HCT116 (cell line): ENCODE data around the gene CCDC9B. TPM values are rescaled to one million over a fixed set of nuclear protein-coding genes. Genes with fewer than 3 reads are reported as not detected.
A peak's percentile ranks its signal among the peaks of the same experiment; 100 is the strongest.

Experiments
- ATAC-seq: fragments of 200-7000 bp; cut with Tn5 transposase; 2 replicates; pipeline ENCODE4 v1.9.1; 2020; ENCODE audit warnings: mild to moderate bottlenecking, moderate library complexity
- BruUV-seq: library from RNA; stranded (reverse); fragments of 400-500 nt; replicated peaks from 2 replicates; lab custom pipeline; 2021; lab: Mats Ljungman, UMichigan
- CTCF ChIA-PET: fragments of 300-600 bp; sonication (Branson Sonifier 250); formaldehyde crosslinking; loops from one replicate; lab custom pipeline; 2021; ENCODE audit warnings: antibody characterized with exemption; lab: Charles Lee
- POLR2A ChIA-PET: fragments of 300-600, 350-600 bp; sonication (Branson Sonifier 250); formaldehyde crosslinking; loops from one replicate; lab custom pipeline; 2021; ENCODE audit warnings: antibody characterized with exemption; lab: Charles Lee
- RAD21 ChIA-PET, 2 experiments: fragments of 300-600 bp; sonication (Branson Sonifier 250); formaldehyde crosslinking; loops; one replicate each; lab custom pipeline; 2023; ENCODE audit warnings: low total read pairs in 2 of 2; ENCODE audit not compliant: uncharacterized antibody in 2 of 2, unreplicated experiment in 2 of 2, low non-redundant PET in 1 of 2; lab: Charles Lee
- DNase-seq: peaks from one replicate; pipeline ENCODE4 v3.0.0-alpha.2; 2010; ENCODE audit warnings: low read depth, low spot score
- H2AFZ ChIP-seq: fragments of 200-600 bp; shearing (Covaris generic), sonication (generic); 2 replicates; pipeline ENCODE4 v1.6.1; 2017; ENCODE audit warnings: low read depth, mixed run types, mixed read lengths, antibody characterized with exemption, low read length; ENCODE audit not compliant: poor library complexity, severe bottlenecking
- H3K27ac ChIP-seq: 2 replicates; pipeline ENCODE4 v1.5.1; 2012; ENCODE audit warnings: low read depth, low read length
- H3K27me3 ChIP-seq: fragments of 200-600 bp; sonication (generic); 2 replicates; pipeline ENCODE4 v1.6.1; 2016; ENCODE audit warnings: mixed run types, low read length, mixed read lengths; ENCODE audit not compliant: insufficient read depth
- H3K36me3 ChIP-seq, 2 experiments: fragments of 200-500 bp in 1 of 2; fragments of 200-600 bp in 1 of 2; sonication (Bioruptor generic) in 1 of 2; sonication (generic) in 1 of 2; 2 replicates each; pipeline versions ENCODE4 v1.5.1 to v1.6.1; 2014 to 2016; ENCODE audit warnings: low read length in 2 of 2, inconsistent platforms in 1 of 2, mixed read lengths in 1 of 2, mixed run types in 1 of 2; ENCODE audit not compliant: insufficient read depth in 2 of 2, control insufficient read depth in 1 of 2
- H3K4me1 ChIP-seq, 2 experiments: fragments of 200-600 bp in 1 of 2; sonication (generic) in 1 of 2; 2 replicates each; pipeline versions ENCODE4 v1.5.1 to v1.6.1; 2012 to 2017; ENCODE audit warnings: low read length in 2 of 2, inconsistent platforms in 1 of 2, mild to moderate bottlenecking in 1 of 2, mixed read lengths in 1 of 2, mixed run types in 1 of 2, moderate library complexity in 1 of 2; ENCODE audit not compliant: insufficient read depth in 2 of 2, control insufficient read depth in 1 of 2
- H3K4me2 ChIP-seq: fragments of 200-600 bp; sonication (generic); 2 replicates; pipeline ENCODE4 v1.6.1; 2017; ENCODE audit warnings: mixed run types, low read length, mixed read lengths
- H3K4me3 ChIP-seq, 2 experiments: fragments of 200-600 bp in 1 of 2; sonication (generic) in 1 of 2; replicated peaks in 1 of 2; 2 replicates each; pipeline ENCODE4 v1.5.1; 2011 to 2016; ENCODE audit warnings: low read length in 2 of 2, control low read depth in 1 of 2, low read depth in 1 of 2, mild to moderate bottlenecking in 1 of 2, mixed read lengths in 1 of 2, mixed run types in 1 of 2
- H3K79me2 ChIP-seq: fragments of 200-600 bp; sonication (generic); 2 replicates; pipeline ENCODE4 v1.6.1; 2017; ENCODE audit warnings: mild to moderate bottlenecking, mixed run types, low read length, moderate library complexity, mixed read lengths; ENCODE audit not compliant: insufficient read depth
- H3K9ac ChIP-seq: fragments of 200-600 bp; sonication (generic); 2 replicates; pipeline ENCODE4 v1.6.1; 2016; ENCODE audit warnings: low read length, mixed read lengths
- H3K9me2 ChIP-seq: fragments of 200-600 bp; sonication (generic), shearing (Covaris generic); 2 replicates; pipeline ENCODE4 v1.6.1; 2017; ENCODE audit warnings: mixed run types, mild to moderate bottlenecking, moderate library complexity; ENCODE audit not compliant: insufficient read depth
- H3K9me3 ChIP-seq, 2 experiments: fragments of 200-500 bp in 1 of 2; fragments of 200-600 bp in 1 of 2; sonication (Bioruptor generic) in 1 of 2; sonication (generic) in 1 of 2; 2 replicates each; pipeline ENCODE4 v1.6.1; 2014 to 2017; ENCODE audit warnings: low read length in 2 of 2, mixed read lengths in 2 of 2, inconsistent platforms in 1 of 2, low read depth in 1 of 2, mild to moderate bottlenecking in 1 of 2, mixed run types in 1 of 2, moderate library complexity in 1 of 2; ENCODE audit not compliant: control insufficient read depth in 1 of 2, insufficient read depth in 1 of 2
- H4K20me1 ChIP-seq: fragments of 200-600 bp; sonication (generic), shearing (Covaris generic); 2 replicates; pipeline ENCODE4 v1.6.1; 2017; ENCODE audit warnings: mixed run types, mild to moderate bottlenecking, moderate library complexity; ENCODE audit not compliant: insufficient read depth
- CBX3 ChIP-seq: IDR thresholded peaks from 2 replicates; pipeline ENCODE4 v1.6.1; 2012; ENCODE audit warnings: low read depth
- CEBPB ChIP-seq: IDR thresholded peaks from 2 replicates; pipeline ENCODE4 v1.6.1; 2012; ENCODE audit warnings: low read depth
- EGR1 ChIP-seq: IDR thresholded peaks from 2 replicates; pipeline ENCODE4 v1.6.1; 2012; ENCODE audit warnings: low read depth
- ELF1 ChIP-seq: IDR thresholded peaks from 2 replicates; pipeline ENCODE4 v1.6.1; 2012; ENCODE audit warnings: low read depth, borderline replicate concordance
- EZH2 ChIP-seq: fragments of 200-600 bp; sonication (generic); IDR thresholded peaks from 2 replicates; pipeline ENCODE4 v1.6.1; 2017; ENCODE audit warnings: antibody characterized with exemption, mixed run types
- EZH2phosphoT487 ChIP-seq: fragments of 200-600 bp; IDR thresholded peaks from 2 replicates; pipeline ENCODE4 v1.6.1; 2018; ENCODE audit warnings: antibody characterized with exemption, borderline replicate concordance
- JUND ChIP-seq: IDR thresholded peaks from 2 replicates; pipeline ENCODE4 v1.6.1; 2012
- MAX ChIP-seq: IDR thresholded peaks from 2 replicates; pipeline ENCODE4 v1.6.1; 2012
- POLR2AphosphoS5 ChIP-seq: IDR thresholded peaks from 2 replicates; pipeline ENCODE4 v1.6.1; 2011; ENCODE audit warnings: mild to moderate bottlenecking, low read depth, low read length, moderate library complexity
- SIN3A ChIP-seq: IDR thresholded peaks from 2 replicates; pipeline ENCODE4 v1.6.1; 2012; ENCODE audit warnings: low read depth
- SP1 ChIP-seq: IDR thresholded peaks from 2 replicates; pipeline ENCODE4 v1.6.1; 2012; ENCODE audit warnings: low read depth
- SRF ChIP-seq: IDR thresholded peaks from 2 replicates; pipeline ENCODE4 v1.6.1; 2012; ENCODE audit warnings: low read depth
- TCF7L2 ChIP-seq: IDR thresholded peaks from 2 replicates; pipeline ENCODE4 v1.7.0; 2011; ENCODE audit warnings: borderline replicate concordance, inconsistent platforms; ENCODE audit not compliant: insufficient read depth, insufficient read length; ENCODE audit errors: extremely low read depth
- YY1 ChIP-seq: IDR thresholded peaks from 2 replicates; pipeline ENCODE4 v1.6.1; 2011; ENCODE audit warnings: low read length, low read depth, moderate library complexity, mild to moderate bottlenecking; ENCODE audit not compliant: insufficient replicate concordance; ENCODE audit errors: extremely low read depth
- ZFX ChIP-seq: fragments of 450-650 bp; IDR thresholded peaks from 2 replicates; pipeline ENCODE4 v1.6.1; 2017
- ZNF274 ChIP-seq: fragments of 200-500 bp; sonication (Bioruptor generic); IDR thresholded peaks from 2 replicates; pipeline ENCODE4 v1.6.1; 2014; ENCODE audit warnings: mild to moderate bottlenecking, low read depth, low read length, inconsistent platforms
- intact Hi-C: fragments of 100-400 bp; cut with micrococcal nuclease; formaldehyde crosslinking; loops from 2 replicates; pipeline ENCODE4 v1.10.0; 2022
- total RNA-seq: library from RNA; stranded (reverse); gene quantifications from one replicate; pipeline ENCODE4 v1.2.1, GENCODE V29; 2021; ENCODE audit not compliant: unreplicated experiment
- TF ChIP-seq, protein P1 (sequence below), 3 experiments: fragments of 200-600 bp in 1 of 3; sonication (generic) in 1 of 3; IDR thresholded peaks in 2 of 3; conservative IDR thresholded peaks in 1 of 3; 2 replicates each; pipeline ENCODE4 v1.5.1; 2012 to 2017; ENCODE audit warnings: low read depth in 2 of 3, low read length in 2 of 3, antibody characterized with exemption in 1 of 3, borderline replicate concordance in 1 of 3, control low read depth in 1 of 3, mild to moderate bottlenecking in 1 of 3, mixed read lengths in 1 of 3, mixed run types in 1 of 3, moderate library complexity in 1 of 3; ENCODE audit not compliant: insufficient read depth in 1 of 3

CCDC9B gene
- total RNA-seq, 1 experiment from 2014 or later, result 15.6 TPM

DNA sequence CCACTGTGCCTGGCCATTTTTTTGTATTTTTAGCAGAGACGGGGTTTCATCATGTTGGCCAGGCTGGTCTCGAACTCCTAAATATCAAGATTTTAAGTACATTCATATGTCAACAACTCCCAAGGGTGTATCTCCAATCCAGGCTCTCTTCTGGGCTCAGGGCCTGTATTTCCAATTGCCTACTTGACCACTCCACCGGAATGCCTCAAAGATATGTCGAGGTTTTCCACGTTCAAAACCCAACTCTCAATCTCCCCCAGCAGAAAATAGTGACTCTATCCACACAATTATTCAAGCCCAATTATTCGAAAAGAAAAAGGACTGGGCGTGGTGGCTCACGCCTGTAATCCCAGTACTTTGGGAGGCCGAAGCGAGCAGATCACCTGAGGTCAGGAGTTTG, 39.9 kb upstream of the CCDC9B start:
- POLR2A ChIA-PET, result interaction anchor here (1.4 kb wide), 1 partner anchor 9 kb away, joined by 4 read pairs; no protein-coding TSS in a partner anchor

DNA sequence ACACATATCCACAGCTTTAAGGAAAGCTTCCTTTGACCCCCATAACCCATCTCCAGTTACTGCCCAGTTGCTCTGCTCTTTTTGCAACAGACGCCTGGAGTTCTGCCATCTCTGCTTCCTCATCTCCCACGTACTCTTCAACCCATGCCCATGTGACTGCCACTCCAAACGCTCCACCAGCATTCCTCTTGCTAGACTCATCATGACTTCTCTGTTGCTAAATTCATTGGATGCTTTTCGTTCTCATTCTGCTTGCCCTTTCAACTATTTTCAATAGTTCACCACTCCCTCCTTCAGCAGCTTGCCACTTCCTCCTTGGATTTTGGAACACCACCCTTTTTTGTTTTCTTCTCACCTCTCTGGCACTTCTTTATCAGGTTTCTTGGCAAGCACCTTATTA, 39.1 kb upstream of the CCDC9B start:
- H3K4me1 ChIP-seq, result peaks cover 15 to 31% of the 10 kb centered on the region in 2 experiments
- ChIA-PET RAD21 (no interaction called here), POLR2A (interaction anchor here (1.4 kb wide), 1 partner anchor 10 kb away, joined by 4 read pairs; no protein-coding TSS in a partner anchor), CTCF (interaction anchor here (1.2 kb wide), 1 partner anchor 41 kb away, joined by 3 read pairs; no protein-coding TSS in a partner anchor)
- no peaks in the 10 kb centered on the region for H3K9me2 ChIP-seq
- no peaks in the 10 kb centered on the region for H3K27me3 ChIP-seq
- H3K9ac ChIP-seq, result no peak overlapping the region
- H3K4me2 ChIP-seq, result peak overlapping the region; percentile 65
- no TSS peak for BruUV-seq
- H3K36me3 ChIP-seq, result peaks cover 0 to 4% of the 10 kb centered on the region in 2 experiments; a peak in 1 of 4 replicates
- H3K79me2 ChIP-seq, result peaks cover 21% of the 10 kb centered on the region
- intact Hi-C loops, result no loop called here
- ATAC-seq (peak; percentile 42), DNase-seq (peak; percentile 28)
- no peaks in the 10 kb centered on the region for H3K9me3 ChIP-seq
- H3K4me3 ChIP-seq, result peak overlapping the region in 1 of 2 experiments; percentile 12; a peak in 2 of 4 replicates
- peak overlapping the region; percentile 48; the same call in 1 of the 2 replicates for H3K27ac ChIP-seq
- H4K20me1 ChIP-seq, result no peaks in the 10 kb centered on the region
- H2AFZ ChIP-seq, result peak overlapping the region; percentile 27
- TF ChIP-seq ELF1, result no peak
- TF ChIP-seq SRF, result no peak
- TF ChIP-seq EZH2, result no peak
- no peak for TF ChIP-seq SIN3A
- no peak for TF ChIP-seq EGR1
- peak; percentile 30; the same call in 1 of the 2 replicates for TF ChIP-seq CBX3
- no peak for TF ChIP-seq ZFX
- peak; percentile 30; the same call in 1 of the 2 replicates for TF ChIP-seq CEBPB
- TF ChIP-seq, protein P1, sequence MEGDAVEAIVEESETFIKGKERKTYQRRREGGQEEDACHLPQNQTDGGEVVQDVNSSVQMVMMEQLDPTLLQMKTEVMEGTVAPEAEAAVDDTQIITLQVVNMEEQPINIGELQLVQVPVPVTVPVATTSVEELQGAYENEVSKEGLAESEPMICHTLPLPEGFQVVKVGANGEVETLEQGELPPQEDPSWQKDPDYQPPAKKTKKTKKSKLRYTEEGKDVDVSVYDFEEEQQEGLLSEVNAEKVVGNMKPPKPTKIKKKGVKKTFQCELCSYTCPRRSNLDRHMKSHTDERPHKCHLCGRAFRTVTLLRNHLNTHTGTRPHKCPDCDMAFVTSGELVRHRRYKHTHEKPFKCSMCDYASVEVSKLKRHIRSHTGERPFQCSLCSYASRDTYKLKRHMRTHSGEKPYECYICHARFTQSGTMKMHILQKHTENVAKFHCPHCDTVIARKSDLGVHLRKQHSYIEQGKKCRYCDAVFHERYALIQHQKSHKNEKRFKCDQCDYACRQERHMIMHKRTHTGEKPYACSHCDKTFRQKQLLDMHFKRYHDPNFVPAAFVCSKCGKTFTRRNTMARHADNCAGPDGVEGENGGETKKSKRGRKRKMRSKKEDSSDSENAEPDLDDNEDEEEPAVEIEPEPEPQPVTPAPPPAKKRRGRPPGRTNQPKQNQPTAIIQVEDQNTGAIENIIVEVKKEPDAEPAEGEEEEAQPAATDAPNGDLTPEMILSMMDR (IDR thresholded peaks at IDR 0.05 in 2 of 3, conservative IDR thresholded peaks at IDR 0.05 in 1 of 3; ENCODE audit: borderline replicate concordance in 1 of 3, insufficient read depth in 1 of 3, low read depth in 2 of 3, low read length in 2 of 3), result no peak
- no peak for TF ChIP-seq POLR2AphosphoS5
- no peak for TF ChIP-seq TCF7L2
- 0 out of 2 replicates have a peak, but pooled peaks have one; percentile 8 for TF ChIP-seq JUND
- TF ChIP-seq YY1, result peak; percentile 48

More for the DNA sequence above, 39.9 kb upstream of the CCDC9B start:
- intact Hi-C loops, result no loop called here
- H3K4me1 ChIP-seq, result peaks cover 15 to 31% of the 10 kb centered on the region in 2 experiments
- no peak for DNase-seq
- no TSS peak for BruUV-seq
- H2AFZ ChIP-seq, result no peak overlapping the region
- no peaks in the 10 kb centered on the region for H3K9me3 ChIP-seq
- TF ChIP-seq SP1, result no peak
- no peak for TF ChIP-seq CEBPB
- TF ChIP-seq ELF1, result no peak
- no peak for TF ChIP-seq SIN3A
- no peak for TF ChIP-seq MAX
- no peak for TF ChIP-seq YY1
- no peak for TF ChIP-seq EZH2phosphoT487
- TF ChIP-seq ZNF274, result no peak
- TF ChIP-seq EGR1, result no peak
- no peak for TF ChIP-seq POLR2AphosphoS5
- no peak for TF ChIP-seq ZFX
- no peak for TF ChIP-seq CBX3
- TF ChIP-seq TCF7L2, result no peak
- TF ChIP-seq, all 23 proteins: peak for 0
- Histone ChIP-seq H3K4me2 (no peak overlapping the region), H3K9me2 (no peaks in the 10 kb centered on the region), H3K27ac (no peak overlapping the region), H3K36me3 (peaks cover 0 to 12% of the 10 kb centered on the region in 2 experiments; a peak in 1 of 4 replicates), H3K27me3 (no peaks in the 10 kb centered on the region), H4K20me1 (no peaks in the 10 kb centered on the region), H3K79me2 (peaks cover 29% of the 10 kb centered on the region), H3K9ac (no peak overlapping the region), H3K4me3 (no peak overlapping the region)
- ChIA-PET RAD21 (no interaction called here), CTCF (no interaction called here)
- no peak for ATAC-seq
